ENCODE measurements around the gene CPM.

CPM gene

DNA sequence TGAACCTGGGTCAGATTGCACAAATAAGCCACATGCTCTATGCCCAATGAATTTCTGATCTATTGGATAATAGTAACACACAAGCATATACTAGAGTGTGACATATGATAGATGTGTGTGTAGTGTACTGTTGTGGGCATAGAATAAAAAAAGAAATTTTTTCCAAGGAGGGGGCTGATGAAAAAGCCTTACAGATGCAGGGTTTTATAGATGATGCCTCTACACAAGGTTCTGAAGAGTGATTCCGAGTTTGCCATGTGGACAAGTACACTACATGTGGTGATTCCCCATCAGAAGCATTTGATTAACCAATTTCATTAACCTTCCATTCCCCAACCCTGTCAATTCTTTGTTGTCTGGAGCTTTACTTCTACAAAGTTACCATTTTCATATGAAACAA lies 45.3 kb downstream of the CPM start:
- Histone ChIP-seq H3K4me1 (ENCODE audit: insufficient read depth, low read length, poor library complexity, severe bottlenecking) (no peaks in the 10 kb centered on the region), H3K4me3 (ENCODE audit: low read length, poor library complexity, severe bottlenecking) (no peak overlapping the region), H3K27me3 (ENCODE audit: insufficient read depth, low read length, poor library complexity, severe bottlenecking) (no peaks in the 10 kb centered on the region), H3K36me3 (ENCODE audit: insufficient read depth, low read length) (no peaks in the 10 kb centered on the region), H3K4me2 (ENCODE audit: low read depth, low read length, poor library complexity, severe bottlenecking) (no peak overlapping the region), H3F3A (ENCODE audit: low read depth) (no peaks in the 10 kb centered on the region), H3K79me2 (ENCODE audit: insufficient read depth, low read length) (no peaks in the 10 kb centered on the region), H4K20me1 (ENCODE audit: insufficient read depth, low read length, poor library complexity, severe bottlenecking) (no peaks in the 10 kb centered on the region), H3K9me3 (ENCODE audit: insufficient read depth, low read depth, low read length) (no peaks in the 10 kb centered on the region), H2AFZ (ENCODE audit: low read length) (no peak overlapping the region), H3K9me2 (replicated peaks; ENCODE audit: low read depth, low read length) (no peaks in the 10 kb centered on the region), H3K9ac (ENCODE audit: low read depth, low read length, poor library complexity, severe bottlenecking) (no peak overlapping the region)
- TF ChIP-seq, protein P1, sequence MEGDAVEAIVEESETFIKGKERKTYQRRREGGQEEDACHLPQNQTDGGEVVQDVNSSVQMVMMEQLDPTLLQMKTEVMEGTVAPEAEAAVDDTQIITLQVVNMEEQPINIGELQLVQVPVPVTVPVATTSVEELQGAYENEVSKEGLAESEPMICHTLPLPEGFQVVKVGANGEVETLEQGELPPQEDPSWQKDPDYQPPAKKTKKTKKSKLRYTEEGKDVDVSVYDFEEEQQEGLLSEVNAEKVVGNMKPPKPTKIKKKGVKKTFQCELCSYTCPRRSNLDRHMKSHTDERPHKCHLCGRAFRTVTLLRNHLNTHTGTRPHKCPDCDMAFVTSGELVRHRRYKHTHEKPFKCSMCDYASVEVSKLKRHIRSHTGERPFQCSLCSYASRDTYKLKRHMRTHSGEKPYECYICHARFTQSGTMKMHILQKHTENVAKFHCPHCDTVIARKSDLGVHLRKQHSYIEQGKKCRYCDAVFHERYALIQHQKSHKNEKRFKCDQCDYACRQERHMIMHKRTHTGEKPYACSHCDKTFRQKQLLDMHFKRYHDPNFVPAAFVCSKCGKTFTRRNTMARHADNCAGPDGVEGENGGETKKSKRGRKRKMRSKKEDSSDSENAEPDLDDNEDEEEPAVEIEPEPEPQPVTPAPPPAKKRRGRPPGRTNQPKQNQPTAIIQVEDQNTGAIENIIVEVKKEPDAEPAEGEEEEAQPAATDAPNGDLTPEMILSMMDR (conservative IDR thresholded peaks at IDR 0.05; ENCODE audit: low read length), result no peak
- no peak for TF ChIP-seq EZH2phosphoT487 (IDR thresholded peaks at IDR 0.05; ENCODE audit: borderline replicate concordance)

DNA sequence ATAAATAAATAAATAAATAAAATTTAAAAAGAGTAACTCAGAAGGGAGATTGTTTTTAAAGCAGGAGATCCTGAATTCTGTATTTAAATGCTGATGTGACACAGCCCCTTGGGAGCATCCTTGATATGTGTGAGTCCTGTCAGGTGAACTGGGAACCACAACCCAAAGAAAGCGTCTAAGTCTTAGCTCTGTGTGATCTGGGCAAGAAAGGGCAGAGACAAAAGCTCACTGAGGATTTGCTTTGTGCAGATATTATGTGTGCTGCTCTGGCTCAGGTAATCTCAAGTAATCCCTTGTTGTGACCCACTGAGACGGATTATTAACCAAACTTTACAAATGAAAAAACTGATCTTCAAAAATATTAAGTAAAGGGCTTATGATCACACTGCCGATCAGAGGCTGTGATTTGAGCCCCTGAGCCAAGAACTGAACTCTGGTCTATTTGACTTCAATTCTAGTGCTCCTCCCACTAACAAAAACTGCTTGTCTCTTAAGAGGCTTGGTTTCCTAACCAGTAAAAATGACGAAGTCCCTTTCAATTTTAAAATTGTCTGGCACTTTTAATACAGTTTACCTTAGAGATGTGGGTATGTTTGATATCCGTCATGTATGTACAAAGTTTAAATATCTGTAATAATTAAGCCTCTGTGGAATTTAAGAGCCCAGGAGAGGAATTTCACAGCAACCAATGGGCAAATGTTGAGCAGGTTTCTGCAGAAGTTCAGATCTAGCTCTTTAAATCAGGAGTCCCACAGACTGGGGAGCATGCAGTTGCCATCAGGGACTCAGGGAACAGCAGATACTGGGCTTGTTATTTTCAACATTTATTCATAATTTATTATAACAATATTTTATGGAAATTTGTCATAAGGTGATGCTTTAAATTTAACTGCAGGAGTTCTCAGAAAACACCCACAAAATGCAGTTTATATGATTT lies 46.1 kb downstream of the CPM start:
- Histone ChIP-seq H3K79me2 (ENCODE audit: insufficient read depth, low read length) (no peaks in the 10 kb centered on the region), H3K4me2 (ENCODE audit: low read depth, low read length, poor library complexity, severe bottlenecking) (no peak overlapping the region)

DNA sequence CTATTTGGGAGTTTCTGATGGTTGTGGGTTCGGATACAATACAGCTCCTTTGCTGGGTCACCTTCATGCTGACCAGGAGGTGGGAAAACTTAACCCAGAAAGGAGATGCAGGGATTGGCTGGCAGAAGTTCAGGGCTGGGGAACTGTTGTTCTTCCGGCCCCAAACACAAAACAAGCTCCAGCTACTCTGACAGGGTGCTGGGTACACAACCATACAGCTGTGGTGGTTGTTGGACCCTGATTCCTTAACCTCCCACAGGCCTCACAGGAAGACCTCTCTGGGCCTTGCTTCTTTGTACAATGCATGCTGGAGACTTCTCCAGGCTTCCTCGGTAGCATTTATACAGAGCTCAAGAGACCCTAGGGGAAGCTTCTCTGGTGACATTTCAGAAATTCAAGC lies 47.6 kb downstream of the CPM start:
- H3K36me3 ChIP-seq (ENCODE audit: insufficient read depth, low read length), result no peaks in the 10 kb centered on the region
- H3F3A ChIP-seq (ENCODE audit: low read depth), result no peaks in the 10 kb centered on the region
- no peaks in the 10 kb centered on the region for H3K4me1 ChIP-seq (ENCODE audit: insufficient read depth, low read length, poor library complexity, severe bottlenecking)
- TF ChIP-seq, protein P1 (conservative IDR thresholded peaks at IDR 0.05; ENCODE audit: low read length), result no peak
- TF ChIP-seq EZH2phosphoT487 (IDR thresholded peaks at IDR 0.05; ENCODE audit: borderline replicate concordance), result no peak
- no peak overlapping the region for H3K4me2 ChIP-seq (ENCODE audit: low read depth, low read length, poor library complexity, severe bottlenecking)
- no peak overlapping the region for H2AFZ ChIP-seq (ENCODE audit: low read length)
- no peaks in the 10 kb centered on the region for H3K9me3 ChIP-seq (ENCODE audit: insufficient read depth, low read depth, low read length)
- no peaks in the 10 kb centered on the region for H3K9me2 ChIP-seq (replicated peaks; ENCODE audit: low read depth, low read length)
- no peaks in the 10 kb centered on the region for H3K27me3 ChIP-seq (ENCODE audit: insufficient read depth, low read length, poor library complexity, severe bottlenecking)
- no peak overlapping the region for H3K9ac ChIP-seq (ENCODE audit: low read depth, low read length, poor library complexity, severe bottlenecking)
- H3K4me3 ChIP-seq (ENCODE audit: low read length, poor library complexity, severe bottlenecking), result no peak overlapping the region
- H4K20me1 ChIP-seq (ENCODE audit: insufficient read depth, low read length, poor library complexity, severe bottlenecking), result no peaks in the 10 kb centered on the region
- no peaks in the 10 kb centered on the region for H3K79me2 ChIP-seq (ENCODE audit: insufficient read depth, low read length)

More for the DNA sequence above, 46.1 kb downstream of the CPM start:
- H3K9me3 ChIP-seq (ENCODE audit: insufficient read depth, low read depth, low read length), result no peaks in the 10 kb centered on the region
- no peaks in the 10 kb centered on the region for H3K9me2 ChIP-seq (replicated peaks; ENCODE audit: low read depth, low read length)
- TF ChIP-seq EZH2phosphoT487 (IDR thresholded peaks at IDR 0.05; ENCODE audit: borderline replicate concordance), result no peak
- TF ChIP-seq, protein P1 (conservative IDR thresholded peaks at IDR 0.05; ENCODE audit: low read length), result no peak
- H3K9ac ChIP-seq (ENCODE audit: low read depth, low read length, poor library complexity, severe bottlenecking), result no peak overlapping the region
- H3F3A ChIP-seq (ENCODE audit: low read depth), result no peaks in the 10 kb centered on the region
- no peaks in the 10 kb centered on the region for H3K4me1 ChIP-seq (ENCODE audit: insufficient read depth, low read length, poor library complexity, severe bottlenecking)
- H2AFZ ChIP-seq (ENCODE audit: low read length), result no peak overlapping the region
- no peaks in the 10 kb centered on the region for H3K27me3 ChIP-seq (ENCODE audit: insufficient read depth, low read length, poor library complexity, severe bottlenecking)
- no peaks in the 10 kb centered on the region for H4K20me1 ChIP-seq (ENCODE audit: insufficient read depth, low read length, poor library complexity, severe bottlenecking)
- H3K4me3 ChIP-seq (ENCODE audit: low read length, poor library complexity, severe bottlenecking), result no peak overlapping the region
- H3K36me3 ChIP-seq (ENCODE audit: insufficient read depth, low read length), result no peaks in the 10 kb centered on the region

Measured in Loucy (cell line).